ENCODE results near the gene SYT2. TPM values are rescaled to one million over a fixed set of nuclear protein-coding genes. Genes with fewer than 3 reads are reported as not detected.

SYT2 gene
- total and polyA plus RNA-seq, 2 of the 13 experiments (the other 11 are each of a cell fraction or from before 2014, with no cell fraction given) = not detected

DNA sequence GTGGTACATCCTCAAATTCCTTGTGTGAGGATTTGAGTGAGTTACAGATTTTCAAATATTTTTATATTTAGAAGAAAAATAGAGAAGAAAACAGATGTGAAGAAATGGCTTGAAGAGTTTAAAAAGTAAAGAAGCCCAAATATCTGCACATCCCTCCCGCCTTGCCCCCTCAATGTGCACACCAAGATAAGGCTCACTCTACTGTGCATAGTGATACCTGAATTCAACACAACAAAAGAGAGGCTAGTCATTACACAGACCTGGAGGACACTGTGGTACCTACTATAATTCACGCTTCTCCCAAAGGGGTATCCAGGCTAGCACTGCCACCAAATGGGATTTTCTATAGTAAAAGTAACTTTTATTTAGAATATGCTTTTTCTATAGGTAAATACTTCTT lies 44.0 kb upstream of the SYT2 start:
- intact Hi-C loops (cut with micrococcal nuclease; ENCODE audit: unreplicated experiment) = no loop called here
- H4K20me1 ChIP-seq (ENCODE audit: insufficient read depth, low read length) = no peaks in the 10 kb centered on the region
- FAIRE-seq (no peak), DNase-seq (ENCODE audit: low spot score) (no peak), ATAC-seq (no peak)
- no peaks in the 10 kb centered on the region for H3K4me1 ChIP-seq (ENCODE audit: insufficient read depth, low read length)
- H3K4me3 ChIP-seq (replicated peaks in 1 of 3; ENCODE audit: insufficient read depth in 1 of 3, low read depth in 2 of 3, low read length in 3 of 3) = no peak overlapping the region
- peaks cover 19 to 87% of the 10 kb centered on the region in 2 experiments for H3K36me3 ChIP-seq (replicated peaks in 1 of 2; ENCODE audit: control insufficient read depth in 1 of 2, insufficient read depth in 2 of 2, low read length in 2 of 2)
- in situ Hi-C loops (cut with HindIII; ENCODE audit: extremely low pct_ligation_motif_present, low pct_unique_long_range_greater_than_20kb) = no loop called here
- WGBS (ENCODE audit: low lambda C conversion rate) = 92% methylated on average over 2 of the region's 2 CpGs
- ChIA-PET POLR2A (no interaction called here), CTCF (ENCODE audit: low intra/inter-chr PET ratio, low total read pairs) (no interaction called here)
- no peaks in the 10 kb centered on the region for H3K9me3 ChIP-seq (ENCODE audit: low read length)
- no peak overlapping the region for H3K9ac ChIP-seq (ENCODE audit: insufficient read depth, low read depth, low read length)
- no peak overlapping the region for H3K27ac ChIP-seq (ENCODE audit: extremely low read length, insufficient read depth, low read length)
- H3K27me3 ChIP-seq (ENCODE audit: control insufficient read depth in 1 of 2, insufficient read depth in 2 of 2, low read length in 2 of 2) = no peaks in the 10 kb centered on the region; a peak in 1 of 5 replicates
- no TSS peak for BruUV-seq (replicated peaks)
- H3K79me2 ChIP-seq (ENCODE audit: insufficient read depth, low read length) = no peaks in the 10 kb centered on the region
- H2AFZ ChIP-seq (ENCODE audit: low read length) = no peak overlapping the region
- no peak overlapping the region for H3K4me2 ChIP-seq (ENCODE audit: low read depth, low read length)
- no peak for TF ChIP-seq POLR2A (IDR thresholded peaks at IDR 0.05; ENCODE audit: insufficient read depth in 1 of 2, low read depth in 2 of 2, low read length in 2 of 2)
- no peak for TF ChIP-seq ZNF607 (CRISPR knock-in tag; IDR thresholded peaks at IDR 0.05; ENCODE audit: borderline replicate concordance)
- TF ChIP-seq ZNF333 (CRISPR knock-in tag; IDR thresholded peaks at IDR 0.05; ENCODE audit: borderline replicate concordance) = no peak
- no peak for TF ChIP-seq HNF4A (CRISPR knock-in tag; IDR thresholded peaks at IDR 0.05)
- TF ChIP-seq SNAI1 (CRISPR knock-in tag; IDR thresholded peaks at IDR 0.05; ENCODE audit: borderline replicate concordance) = no peak
- no peak for TF ChIP-seq ZNF20 (CRISPR knock-in tag; IDR thresholded peaks at IDR 0.05)
- no peak for TF ChIP-seq NR1H2 (CRISPR knock-in tag; IDR thresholded peaks at IDR 0.05; ENCODE audit: borderline replicate concordance, low read depth)
- no peak for TF ChIP-seq ZNF747 (CRISPR knock-in tag; IDR thresholded peaks at IDR 0.05; ENCODE audit: borderline replicate concordance)
- TF ChIP-seq, protein P1, sequence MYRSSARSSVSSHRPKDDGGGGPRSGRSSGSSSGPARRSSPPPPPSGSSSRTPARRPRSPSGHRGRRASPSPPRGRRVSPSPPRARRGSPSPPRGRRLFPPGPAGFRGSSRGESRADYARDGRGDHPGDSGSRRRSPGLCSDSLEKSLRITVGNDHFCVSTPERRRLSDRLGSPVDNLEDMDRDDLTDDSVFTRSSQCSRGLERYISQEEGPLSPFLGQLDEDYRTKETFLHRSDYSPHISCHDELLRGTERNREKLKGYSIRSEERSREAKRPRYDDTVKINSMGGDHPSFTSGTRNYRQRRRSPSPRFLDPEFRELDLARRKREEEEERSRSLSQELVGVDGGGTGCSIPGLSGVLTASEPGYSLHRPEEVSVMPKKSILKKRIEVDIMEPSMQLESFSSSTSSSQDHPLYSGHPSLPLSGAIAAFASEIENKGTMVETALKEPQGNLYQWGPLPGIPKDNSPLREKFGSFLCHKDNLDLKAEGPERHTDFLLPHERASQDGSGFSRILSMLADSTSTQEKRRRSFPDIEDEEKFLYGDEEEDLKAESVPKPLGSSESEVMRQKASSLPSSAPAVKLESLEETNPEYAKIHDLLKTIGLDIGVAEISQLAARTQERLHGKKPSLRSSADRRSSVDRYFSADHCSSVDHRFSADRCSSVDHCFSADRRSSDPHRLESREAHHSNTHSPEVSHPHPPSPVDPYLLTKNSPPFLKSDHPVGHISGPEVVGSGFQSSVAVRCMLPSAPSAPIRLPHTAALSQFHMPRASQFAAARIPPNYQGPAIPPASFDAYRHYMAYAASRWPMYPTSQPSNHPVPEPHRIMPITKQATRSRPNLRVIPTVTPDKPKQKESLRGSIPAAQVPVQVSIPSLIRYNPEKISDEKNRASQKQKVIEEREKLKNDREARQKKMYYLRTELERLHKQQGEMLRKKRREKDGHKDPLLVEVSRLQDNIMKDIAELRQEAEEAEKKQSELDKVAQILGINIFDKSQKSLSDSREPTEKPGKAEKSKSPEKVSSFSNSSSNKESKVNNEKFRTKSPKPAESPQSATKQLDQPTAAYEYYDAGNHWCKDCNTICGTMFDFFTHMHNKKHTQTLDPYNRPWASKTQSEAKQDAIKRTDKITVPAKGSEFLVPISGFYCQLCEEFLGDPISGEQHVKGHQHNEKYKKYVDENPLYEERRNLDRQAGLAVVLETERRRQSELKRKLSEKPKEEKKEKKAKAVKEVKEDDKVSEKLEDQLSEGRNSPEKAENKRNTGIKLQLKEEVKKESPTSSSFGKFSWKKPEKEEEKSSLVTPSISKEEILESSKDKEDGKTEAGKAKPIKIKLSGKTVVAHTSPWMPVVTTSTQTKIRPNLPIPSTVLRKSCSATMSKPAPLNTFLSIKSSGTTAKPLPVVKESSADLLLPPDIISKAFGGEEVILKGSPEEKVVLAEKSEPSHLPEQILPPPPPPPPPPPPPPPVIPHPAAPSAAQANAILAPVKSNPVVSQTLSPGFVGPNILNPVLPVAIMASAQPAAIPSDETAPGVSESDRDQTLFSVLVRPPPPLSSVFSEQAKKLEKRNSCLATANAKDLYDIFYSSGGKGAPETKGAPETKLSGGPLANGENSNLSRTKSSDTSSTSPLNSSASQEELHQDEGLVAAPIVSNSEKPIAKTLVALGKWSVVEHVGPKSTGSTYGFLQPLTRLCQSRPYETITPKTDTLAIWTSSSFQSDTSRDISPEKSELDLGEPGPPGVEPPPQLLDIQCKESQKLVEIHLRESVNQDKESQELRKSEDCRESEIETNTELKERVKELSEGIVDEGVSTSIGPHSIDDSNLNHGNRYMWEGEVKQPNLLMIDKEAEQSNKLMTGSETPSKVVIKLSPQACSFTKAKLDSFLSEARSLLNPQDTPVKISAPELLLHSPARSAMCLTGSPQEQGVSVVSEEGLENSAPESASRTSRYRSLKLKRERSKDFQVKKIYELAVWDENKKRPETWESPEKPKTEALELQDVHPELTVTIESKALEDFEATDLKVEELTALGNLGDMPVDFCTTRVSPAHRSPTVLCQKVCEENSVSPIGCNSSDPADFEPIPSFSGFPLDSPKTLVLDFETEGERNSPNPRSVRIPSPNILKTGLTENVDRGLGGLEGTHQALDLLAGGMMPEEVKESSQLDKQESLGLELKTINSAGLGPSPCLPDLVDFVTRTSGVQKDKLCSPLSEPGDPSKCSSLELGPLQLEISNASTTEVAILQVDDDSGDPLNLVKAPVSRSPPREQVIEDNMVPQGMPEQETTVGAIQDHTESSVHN (CRISPR knock-in tag; IDR thresholded peaks at IDR 0.05) = no peak
- TF ChIP-seq ZNF839 (CRISPR knock-in tag; IDR thresholded peaks at IDR 0.05; ENCODE audit: borderline replicate concordance) = no peak
- TF ChIP-seq ZNF547 (CRISPR knock-in tag; IDR thresholded peaks at IDR 0.05) = no peak
- no peak for TF ChIP-seq NFYB (CRISPR knock-in tag; IDR thresholded peaks at IDR 0.05)
- TF ChIP-seq, protein P2, sequence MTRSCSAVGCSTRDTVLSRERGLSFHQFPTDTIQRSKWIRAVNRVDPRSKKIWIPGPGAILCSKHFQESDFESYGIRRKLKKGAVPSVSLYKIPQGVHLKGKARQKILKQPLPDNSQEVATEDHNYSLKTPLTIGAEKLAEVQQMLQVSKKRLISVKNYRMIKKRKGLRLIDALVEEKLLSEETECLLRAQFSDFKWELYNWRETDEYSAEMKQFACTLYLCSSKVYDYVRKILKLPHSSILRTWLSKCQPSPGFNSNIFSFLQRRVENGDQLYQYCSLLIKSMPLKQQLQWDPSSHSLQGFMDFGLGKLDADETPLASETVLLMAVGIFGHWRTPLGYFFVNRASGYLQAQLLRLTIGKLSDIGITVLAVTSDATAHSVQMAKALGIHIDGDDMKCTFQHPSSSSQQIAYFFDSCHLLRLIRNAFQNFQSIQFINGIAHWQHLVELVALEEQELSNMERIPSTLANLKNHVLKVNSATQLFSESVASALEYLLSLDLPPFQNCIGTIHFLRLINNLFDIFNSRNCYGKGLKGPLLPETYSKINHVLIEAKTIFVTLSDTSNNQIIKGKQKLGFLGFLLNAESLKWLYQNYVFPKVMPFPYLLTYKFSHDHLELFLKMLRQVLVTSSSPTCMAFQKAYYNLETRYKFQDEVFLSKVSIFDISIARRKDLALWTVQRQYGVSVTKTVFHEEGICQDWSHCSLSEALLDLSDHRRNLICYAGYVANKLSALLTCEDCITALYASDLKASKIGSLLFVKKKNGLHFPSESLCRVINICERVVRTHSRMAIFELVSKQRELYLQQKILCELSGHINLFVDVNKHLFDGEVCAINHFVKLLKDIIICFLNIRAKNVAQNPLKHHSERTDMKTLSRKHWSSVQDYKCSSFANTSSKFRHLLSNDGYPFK (CRISPR knock-in tag; IDR thresholded peaks at IDR 0.05; ENCODE audit: borderline replicate concordance) = no peak
